T-cell (primary cell): ENCODE measurements around the gene CSAG3. TPM values are rescaled to one million over a fixed set of nuclear protein-coding genes. Genes with fewer than 3 reads are reported as not detected.

Experiments
- total RNA-seq, 35 experiments: library from RNA in 6 of 35; stranded (reverse) in 6 of 35; fragments of 120-200 nt in 1 of 35; gene quantifications; one replicate each; pipeline versions ENCODE4 v1.2.1 to v1.2.4 and lab custom pipeline; 2013 to 2026

The CSAG3 gene
- total RNA-seq, 5 donors from 2014 or later (not counting 1 experiment from before 2014, with no cell fraction given) = not detected

Other genes starting within 250 kb of the CSAG3 start
- not detected for gene GABRQ, start 121.3 kb upstream of the CSAG3 start, total RNA-seq
- under 1 TPM in 2 of 5 donors, not detected in 3; 0.28 to 0.33 TPM for gene MAGEA3, start 60.4 kb upstream of the CSAG3 start, total RNA-seq
- gene CSAG2, start 49.9 kb upstream of the CSAG3 start, total RNA-seq = not detected
- gene MAGEA2B, start 44.6 kb upstream of the CSAG3 start, total RNA-seq = not detected
- gene CSAG1, start 25.5 kb upstream of the CSAG3 start, total RNA-seq = not detected
- under 1 TPM in 1 of 5 donors, not detected in 4; 0.13 TPM for gene MAGEA12, start 25.5 kb upstream of the CSAG3 start, total RNA-seq
- gene MAGEA2, start 5.4 kb upstream of the CSAG3 start, total RNA-seq = under 1 TPM in 1 of 5 donors, not detected in 4; 0.19 TPM
- gene MAGEA6, start 10.5 kb downstream of the CSAG3 start, total RNA-seq = under 1 TPM in 1 of 5 donors, not detected in 4; 0.15 TPM
- 1 to 10 TPM; 6.5 to 7.6 (median 6.9) TPM for gene CETN2, start 71.5 kb downstream of the CSAG3 start, total RNA-seq
- gene NSDHL, start 71.8 kb downstream of the CSAG3 start, total RNA-seq = 1 to 10 TPM; 3.1 to 8.1 (median 7.1) TPM
- gene ZNF185, start 138.8 kb downstream of the CSAG3 start, total RNA-seq = 1 to 10 TPM; 1.9 to 3.3 (median 2.2) TPM
- gene PNMA5, start 234.9 kb downstream of the CSAG3 start, total RNA-seq = under 1 TPM in 1 of 5 donors, not detected in 4; 0.09 TPM